ENCODE results near the gene CCDC82.

CCDC82 gene

DNA sequence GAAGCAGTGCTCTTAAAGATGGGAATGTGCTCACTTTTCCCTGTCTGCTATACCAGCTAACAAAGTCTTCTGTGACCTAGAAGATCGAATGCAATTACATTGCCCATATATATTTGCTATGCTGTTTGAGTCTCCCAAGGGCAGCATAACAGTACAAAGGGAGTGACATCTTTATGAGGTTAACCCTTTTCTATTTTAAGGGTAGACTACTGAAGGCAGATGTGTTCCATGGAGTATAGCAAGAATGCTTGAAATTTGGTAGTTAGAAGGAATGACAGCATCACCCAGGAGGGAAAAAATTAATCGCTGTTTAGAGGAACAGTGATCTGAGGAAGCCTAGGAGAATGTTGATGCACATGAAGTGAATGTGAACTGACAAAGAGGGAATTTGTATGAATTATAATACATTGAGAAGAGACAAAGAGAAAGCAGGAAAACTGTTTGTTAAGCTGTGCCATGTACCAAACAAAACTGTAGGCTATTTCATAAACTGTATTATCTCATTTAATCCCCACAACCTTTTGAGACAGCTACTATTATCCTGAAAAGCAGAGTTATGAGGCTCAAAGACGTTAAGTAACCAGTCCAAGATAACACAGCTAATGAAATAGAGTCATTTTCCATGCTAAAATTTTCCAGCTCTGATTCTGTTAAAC lies 59.7 kb downstream of the CCDC82 start:
- H3K9me3 ChIP-seq (ENCODE audit: control insufficient read depth, insufficient read depth, low read depth, low read length): no peaks in the 10 kb centered on the region
- H3K27ac ChIP-seq (ENCODE audit: extremely low read depth, low read depth, low read length): 0 out of 2 replicates have a peak overlapping the region, but pooled peaks have one; percentile 61
- H3K4me3 ChIP-seq (ENCODE audit: low read depth, low read length): no peak overlapping the region
- H3K36me3 ChIP-seq (ENCODE audit: control insufficient read depth in 2 of 2, insufficient read depth in 1 of 2, low read length in 2 of 2): no peaks in the 10 kb centered on the region
- H3K4me1 ChIP-seq (ENCODE audit: control insufficient read depth, insufficient read depth, low read length): peaks cover 12% of the 10 kb centered on the region
- POLR2A ChIA-PET: no interaction called here
- TF ChIP-seq ZNF302 (tag by site-specific recombination; IDR thresholded peaks at IDR 0.05; ENCODE audit: low read depth): no peak
- TF ChIP-seq ZNF138 (tag by site-specific recombination; IDR thresholded peaks at IDR 0.05; ENCODE audit: borderline replicate concordance): no peak
- TF ChIP-seq SALL2 (tag by site-specific recombination; IDR thresholded peaks at IDR 0.05; ENCODE audit: borderline replicate concordance): no peak
- no peak for TF ChIP-seq ZNF596 (tag by site-specific recombination; IDR thresholded peaks at IDR 0.05)
- TF ChIP-seq ZNF664 (tag by site-specific recombination; IDR thresholded peaks at IDR 0.05): peak; percentile 94
- TF ChIP-seq, protein P1, sequence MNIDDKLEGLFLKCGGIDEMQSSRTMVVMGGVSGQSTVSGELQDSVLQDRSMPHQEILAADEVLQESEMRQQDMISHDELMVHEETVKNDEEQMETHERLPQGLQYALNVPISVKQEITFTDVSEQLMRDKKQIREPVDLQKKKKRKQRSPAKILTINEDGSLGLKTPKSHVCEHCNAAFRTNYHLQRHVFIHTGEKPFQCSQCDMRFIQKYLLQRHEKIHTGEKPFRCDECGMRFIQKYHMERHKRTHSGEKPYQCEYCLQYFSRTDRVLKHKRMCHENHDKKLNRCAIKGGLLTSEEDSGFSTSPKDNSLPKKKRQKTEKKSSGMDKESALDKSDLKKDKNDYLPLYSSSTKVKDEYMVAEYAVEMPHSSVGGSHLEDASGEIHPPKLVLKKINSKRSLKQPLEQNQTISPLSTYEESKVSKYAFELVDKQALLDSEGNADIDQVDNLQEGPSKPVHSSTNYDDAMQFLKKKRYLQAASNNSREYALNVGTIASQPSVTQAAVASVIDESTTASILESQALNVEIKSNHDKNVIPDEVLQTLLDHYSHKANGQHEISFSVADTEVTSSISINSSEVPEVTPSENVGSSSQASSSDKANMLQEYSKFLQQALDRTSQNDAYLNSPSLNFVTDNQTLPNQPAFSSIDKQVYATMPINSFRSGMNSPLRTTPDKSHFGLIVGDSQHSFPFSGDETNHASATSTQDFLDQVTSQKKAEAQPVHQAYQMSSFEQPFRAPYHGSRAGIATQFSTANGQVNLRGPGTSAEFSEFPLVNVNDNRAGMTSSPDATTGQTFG (tag by site-specific recombination; IDR thresholded peaks at IDR 0.05; ENCODE audit: borderline replicate concordance): no peak
- no peak for TF ChIP-seq OSR2 (tag by site-specific recombination; IDR thresholded peaks at IDR 0.05)
- no peak for TF ChIP-seq HOXA7 (CRISPR knock-in tag; IDR thresholded peaks at IDR 0.05; ENCODE audit: borderline replicate concordance)
- TF ChIP-seq SETDB1 (IDR thresholded peaks at IDR 0.05; ENCODE audit: insufficient read length, low read length): no peak
- TF ChIP-seq TRIM28 (IDR thresholded peaks at IDR 0.05; ENCODE audit: borderline replicate concordance, low read length): peak; percentile 58; the same call in 1 of the 2 replicates
- no peak for TF ChIP-seq ZNF549 (tag by site-specific recombination; IDR thresholded peaks at IDR 0.05)
- no peak for TF ChIP-seq KLF10 (tag by site-specific recombination; IDR thresholded peaks at IDR 0.05)
- TF ChIP-seq, protein P2, sequence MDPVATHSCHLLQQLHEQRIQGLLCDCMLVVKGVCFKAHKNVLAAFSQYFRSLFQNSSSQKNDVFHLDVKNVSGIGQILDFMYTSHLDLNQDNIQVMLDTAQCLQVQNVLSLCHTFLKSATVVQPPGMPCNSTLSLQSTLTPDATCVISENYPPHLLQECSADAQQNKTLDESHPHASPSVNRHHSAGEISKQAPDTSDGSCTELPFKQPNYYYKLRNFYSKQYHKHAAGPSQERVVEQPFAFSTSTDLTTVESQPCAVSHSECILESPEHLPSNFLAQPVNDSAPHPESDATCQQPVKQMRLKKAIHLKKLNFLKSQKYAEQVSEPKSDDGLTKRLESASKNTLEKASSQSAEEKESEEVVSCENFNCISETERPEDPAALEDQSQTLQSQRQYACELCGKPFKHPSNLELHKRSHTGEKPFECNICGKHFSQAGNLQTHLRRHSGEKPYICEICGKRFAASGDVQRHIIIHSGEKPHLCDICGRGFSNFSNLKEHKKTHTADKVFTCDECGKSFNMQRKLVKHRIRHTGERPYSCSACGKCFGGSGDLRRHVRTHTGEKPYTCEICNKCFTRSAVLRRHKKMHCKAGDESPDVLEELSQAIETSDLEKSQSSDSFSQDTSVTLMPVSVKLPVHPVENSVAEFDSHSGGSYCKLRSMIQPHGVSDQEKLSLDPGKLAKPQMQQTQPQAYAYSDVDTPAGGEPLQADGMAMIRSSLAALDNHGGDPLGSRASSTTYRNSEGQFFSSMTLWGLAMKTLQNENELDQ (tag by site-specific recombination; IDR thresholded peaks at IDR 0.05; ENCODE audit: low read depth): no peak
- TF ChIP-seq ZNF121 (tag by site-specific recombination; IDR thresholded peaks at IDR 0.05): no peak
- CTCF ChIA-PET: interaction anchor here (0.7 kb wide), 1 partner anchor 23 kb away, joined by 3 read pairs; no protein-coding TSS in a partner anchor

DNA sequence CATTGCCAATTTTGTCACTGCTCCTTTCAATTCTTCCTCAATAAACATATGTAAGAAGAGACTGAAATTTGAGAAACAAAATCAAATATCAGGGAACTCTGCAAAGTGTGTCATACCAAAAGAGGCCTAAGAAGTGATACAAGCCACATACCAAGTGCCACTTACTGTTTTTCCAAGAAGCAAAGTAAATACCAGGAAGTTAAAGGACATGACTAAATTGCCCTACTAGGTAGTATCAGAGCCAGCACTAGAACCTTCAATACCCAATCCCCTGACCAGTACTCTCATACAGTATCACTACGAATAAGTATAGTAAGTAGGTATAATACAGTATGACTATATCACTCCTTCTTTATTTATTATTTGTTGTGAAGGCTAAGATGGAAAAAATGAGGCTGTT lies 60.3 kb downstream of the CCDC82 start:
- Histone ChIP-seq H3K36me3 (ENCODE audit: control insufficient read depth in 2 of 2, insufficient read depth in 1 of 2, low read length in 2 of 2) (no peaks in the 10 kb centered on the region), H3K4me1 (ENCODE audit: control insufficient read depth, insufficient read depth, low read length) (peaks cover 12% of the 10 kb centered on the region)

More for the DNA sequence above, 60.3 kb downstream of the CCDC82 start:
- no peaks in the 10 kb centered on the region for H3K9me3 ChIP-seq (ENCODE audit: control insufficient read depth, insufficient read depth, low read depth, low read length)
- peak overlapping the region; percentile 61; the same call in 1 of the 2 replicates for H3K27ac ChIP-seq (ENCODE audit: extremely low read depth, low read depth, low read length)
- no peak overlapping the region for H3K4me3 ChIP-seq (ENCODE audit: low read depth, low read length)
- TF ChIP-seq PRDM10 (tag by site-specific recombination; IDR thresholded peaks at IDR 0.05) (no peak), ZNF791 (tag by site-specific recombination; IDR thresholded peaks at IDR 0.05) (no peak), FEZF1 (tag by site-specific recombination; IDR thresholded peaks at IDR 0.05) (peak; percentile 62; the same call in 1 of the 2 replicates)
- ChIA-PET CTCF (no interaction called here), POLR2A (no interaction called here)
